HCT116 (cell line): Measurements from ENCODE around the gene MINDY4. TPM values are rescaled to one million over a fixed set of nuclear protein-coding genes. Genes with fewer than 3 reads are reported as not detected.

Source experiments
- ATAC-seq: fragments of 200-7000 bp; cut with Tn5 transposase; 2 replicates; pipeline ENCODE4 v1.9.1; 2020; ENCODE audit warnings: mild to moderate bottlenecking, moderate library complexity
- BruUV-seq: library from RNA; stranded (reverse); fragments of 400-500 nt; replicated peaks from 2 replicates; lab custom pipeline; 2021; lab: Mats Ljungman, UMichigan
- CTCF ChIA-PET: fragments of 300-600 bp; sonication (Branson Sonifier 250); formaldehyde crosslinking; loops from one replicate; lab custom pipeline; 2021; ENCODE audit warnings: antibody characterized with exemption; lab: Charles Lee
- POLR2A ChIA-PET: fragments of 300-600, 350-600 bp; sonication (Branson Sonifier 250); formaldehyde crosslinking; loops from one replicate; lab custom pipeline; 2021; ENCODE audit warnings: antibody characterized with exemption; lab: Charles Lee
- RAD21 ChIA-PET, 2 experiments: fragments of 300-600 bp; sonication (Branson Sonifier 250); formaldehyde crosslinking; loops; one replicate each; lab custom pipeline; 2023; ENCODE audit warnings: low total read pairs in 2 of 2; ENCODE audit not compliant: uncharacterized antibody in 2 of 2, unreplicated experiment in 2 of 2, low non-redundant PET in 1 of 2; lab: Charles Lee
- DNase-seq: peaks from one replicate; pipeline ENCODE4 v3.0.0-alpha.2; 2010; ENCODE audit warnings: low read depth, low spot score
- H2AFZ ChIP-seq: fragments of 200-600 bp; shearing (Covaris generic), sonication (generic); 2 replicates; pipeline ENCODE4 v1.6.1; 2017; ENCODE audit warnings: low read depth, mixed run types, mixed read lengths, antibody characterized with exemption, low read length; ENCODE audit not compliant: poor library complexity, severe bottlenecking
- H3K27ac ChIP-seq: 2 replicates; pipeline ENCODE4 v1.5.1; 2012; ENCODE audit warnings: low read depth, low read length
- H3K27me3 ChIP-seq: fragments of 200-600 bp; sonication (generic); 2 replicates; pipeline ENCODE4 v1.6.1; 2016; ENCODE audit warnings: mixed run types, low read length, mixed read lengths; ENCODE audit not compliant: insufficient read depth
- H3K36me3 ChIP-seq, 2 experiments: fragments of 200-500 bp in 1 of 2; fragments of 200-600 bp in 1 of 2; sonication (Bioruptor generic) in 1 of 2; sonication (generic) in 1 of 2; 2 replicates each; pipeline versions ENCODE4 v1.5.1 to v1.6.1; 2014 to 2016; ENCODE audit warnings: low read length in 2 of 2, inconsistent platforms in 1 of 2, mixed read lengths in 1 of 2, mixed run types in 1 of 2; ENCODE audit not compliant: insufficient read depth in 2 of 2, control insufficient read depth in 1 of 2
- H3K4me1 ChIP-seq, 2 experiments: fragments of 200-600 bp in 1 of 2; sonication (generic) in 1 of 2; 2 replicates each; pipeline versions ENCODE4 v1.5.1 to v1.6.1; 2012 to 2017; ENCODE audit warnings: low read length in 2 of 2, inconsistent platforms in 1 of 2, mild to moderate bottlenecking in 1 of 2, mixed read lengths in 1 of 2, mixed run types in 1 of 2, moderate library complexity in 1 of 2; ENCODE audit not compliant: insufficient read depth in 2 of 2, control insufficient read depth in 1 of 2
- H3K4me2 ChIP-seq: fragments of 200-600 bp; sonication (generic); 2 replicates; pipeline ENCODE4 v1.6.1; 2017; ENCODE audit warnings: mixed run types, low read length, mixed read lengths
- H3K4me3 ChIP-seq, 2 experiments: fragments of 200-600 bp in 1 of 2; sonication (generic) in 1 of 2; replicated peaks in 1 of 2; 2 replicates each; pipeline ENCODE4 v1.5.1; 2011 to 2016; ENCODE audit warnings: low read length in 2 of 2, control low read depth in 1 of 2, low read depth in 1 of 2, mild to moderate bottlenecking in 1 of 2, mixed read lengths in 1 of 2, mixed run types in 1 of 2
- H3K79me2 ChIP-seq: fragments of 200-600 bp; sonication (generic); 2 replicates; pipeline ENCODE4 v1.6.1; 2017; ENCODE audit warnings: mild to moderate bottlenecking, mixed run types, low read length, moderate library complexity, mixed read lengths; ENCODE audit not compliant: insufficient read depth
- H3K9ac ChIP-seq: fragments of 200-600 bp; sonication (generic); 2 replicates; pipeline ENCODE4 v1.6.1; 2016; ENCODE audit warnings: low read length, mixed read lengths
- H3K9me2 ChIP-seq: fragments of 200-600 bp; sonication (generic), shearing (Covaris generic); 2 replicates; pipeline ENCODE4 v1.6.1; 2017; ENCODE audit warnings: mixed run types, mild to moderate bottlenecking, moderate library complexity; ENCODE audit not compliant: insufficient read depth
- H3K9me3 ChIP-seq, 2 experiments: fragments of 200-500 bp in 1 of 2; fragments of 200-600 bp in 1 of 2; sonication (Bioruptor generic) in 1 of 2; sonication (generic) in 1 of 2; 2 replicates each; pipeline ENCODE4 v1.6.1; 2014 to 2017; ENCODE audit warnings: low read length in 2 of 2, mixed read lengths in 2 of 2, inconsistent platforms in 1 of 2, low read depth in 1 of 2, mild to moderate bottlenecking in 1 of 2, mixed run types in 1 of 2, moderate library complexity in 1 of 2; ENCODE audit not compliant: control insufficient read depth in 1 of 2, insufficient read depth in 1 of 2
- H4K20me1 ChIP-seq: fragments of 200-600 bp; sonication (generic), shearing (Covaris generic); 2 replicates; pipeline ENCODE4 v1.6.1; 2017; ENCODE audit warnings: mixed run types, mild to moderate bottlenecking, moderate library complexity; ENCODE audit not compliant: insufficient read depth
- EGR1 ChIP-seq: IDR thresholded peaks from 2 replicates; pipeline ENCODE4 v1.6.1; 2012; ENCODE audit warnings: low read depth
- EZH2 ChIP-seq: fragments of 200-600 bp; sonication (generic); IDR thresholded peaks from 2 replicates; pipeline ENCODE4 v1.6.1; 2017; ENCODE audit warnings: antibody characterized with exemption, mixed run types
- FOSL1 ChIP-seq: IDR thresholded peaks from 2 replicates; pipeline ENCODE4 v1.6.1; 2012; ENCODE audit warnings: low read depth
- JUND ChIP-seq: IDR thresholded peaks from 2 replicates; pipeline ENCODE4 v1.6.1; 2012
- POLR2AphosphoS5 ChIP-seq: IDR thresholded peaks from 2 replicates; pipeline ENCODE4 v1.6.1; 2011; ENCODE audit warnings: mild to moderate bottlenecking, low read depth, low read length, moderate library complexity
- SP1 ChIP-seq: IDR thresholded peaks from 2 replicates; pipeline ENCODE4 v1.6.1; 2012; ENCODE audit warnings: low read depth
- YY1 ChIP-seq: IDR thresholded peaks from 2 replicates; pipeline ENCODE4 v1.6.1; 2011; ENCODE audit warnings: low read length, low read depth, moderate library complexity, mild to moderate bottlenecking; ENCODE audit not compliant: insufficient replicate concordance; ENCODE audit errors: extremely low read depth
- ZFX ChIP-seq: fragments of 450-650 bp; IDR thresholded peaks from 2 replicates; pipeline ENCODE4 v1.6.1; 2017
- ZNF274 ChIP-seq: fragments of 200-500 bp; sonication (Bioruptor generic); IDR thresholded peaks from 2 replicates; pipeline ENCODE4 v1.6.1; 2014; ENCODE audit warnings: mild to moderate bottlenecking, low read depth, low read length, inconsistent platforms
- intact Hi-C: fragments of 100-400 bp; cut with micrococcal nuclease; formaldehyde crosslinking; loops from 2 replicates; pipeline ENCODE4 v1.10.0; 2022
- total RNA-seq: library from RNA; stranded (reverse); gene quantifications from one replicate; pipeline ENCODE4 v1.2.1, GENCODE V29; 2021; ENCODE audit not compliant: unreplicated experiment
- TF ChIP-seq, protein P1 (sequence below): IDR thresholded peaks from 2 replicates; pipeline ENCODE4 v1.6.1; 2011; ENCODE audit warnings: mild to moderate bottlenecking, low read length, moderate library complexity; ENCODE audit not compliant: insufficient replicate concordance; ENCODE audit errors: extremely low read depth

MINDY4 gene
- total RNA-seq, 1 experiment from 2014 or later, result 6.1 TPM

DNA sequence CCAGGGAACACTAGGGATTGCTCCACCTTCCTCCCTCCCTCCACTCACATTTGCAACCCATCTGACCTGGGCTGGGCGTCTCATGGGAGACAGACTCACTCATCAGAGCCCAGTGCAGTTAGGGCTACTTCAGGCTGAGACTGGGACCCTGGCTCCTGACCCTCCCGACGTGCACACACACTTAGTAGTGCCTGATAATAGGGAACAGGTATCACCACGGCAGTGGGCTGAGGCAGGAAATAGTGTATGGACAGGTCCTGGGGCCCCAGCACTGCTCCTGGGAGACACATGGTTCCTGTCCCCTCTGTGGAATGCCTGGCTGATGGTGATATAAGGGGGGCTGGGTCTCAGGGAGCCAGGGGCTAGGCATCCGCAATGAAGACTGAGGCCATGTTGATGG lies 154.7 kb downstream of the MINDY4 start:
- POLR2A ChIA-PET, result no interaction called here
- TF ChIP-seq FOSL1 (no peak), EGR1 (no peak), JUND (no peak), YY1 (no peak), ZNF274 (no peak), EZH2 (no peak), SP1 (no peak), ZFX (no peak), POLR2AphosphoS5 (no peak)
- TF ChIP-seq, protein P1, sequence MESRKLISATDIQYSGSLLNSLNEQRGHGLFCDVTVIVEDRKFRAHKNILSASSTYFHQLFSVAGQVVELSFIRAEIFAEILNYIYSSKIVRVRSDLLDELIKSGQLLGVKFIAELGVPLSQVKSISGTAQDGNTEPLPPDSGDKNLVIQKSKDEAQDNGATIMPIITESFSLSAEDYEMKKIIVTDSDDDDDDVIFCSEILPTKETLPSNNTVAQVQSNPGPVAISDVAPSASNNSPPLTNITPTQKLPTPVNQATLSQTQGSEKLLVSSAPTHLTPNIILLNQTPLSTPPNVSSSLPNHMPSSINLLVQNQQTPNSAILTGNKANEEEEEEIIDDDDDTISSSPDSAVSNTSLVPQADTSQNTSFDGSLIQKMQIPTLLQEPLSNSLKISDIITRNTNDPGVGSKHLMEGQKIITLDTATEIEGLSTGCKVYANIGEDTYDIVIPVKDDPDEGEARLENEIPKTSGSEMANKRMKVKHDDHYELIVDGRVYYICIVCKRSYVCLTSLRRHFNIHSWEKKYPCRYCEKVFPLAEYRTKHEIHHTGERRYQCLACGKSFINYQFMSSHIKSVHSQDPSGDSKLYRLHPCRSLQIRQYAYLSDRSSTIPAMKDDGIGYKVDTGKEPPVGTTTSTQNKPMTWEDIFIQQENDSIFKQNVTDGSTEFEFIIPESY, result no peak

More for the DNA sequence above, 154.7 kb downstream of the MINDY4 start:
- Histone ChIP-seq H3K9me2 (no peaks in the 10 kb centered on the region), H3K4me2 (no peak overlapping the region), H3K27ac (no peak overlapping the region), H3K9me3 (no peaks in the 10 kb centered on the region; a peak in 1 of 4 replicates), H3K4me3 (no peak overlapping the region), H3K9ac (no peak overlapping the region), H3K79me2 (no peaks in the 10 kb centered on the region), H3K36me3 (no peaks in the 10 kb centered on the region), H3K27me3 (no peaks in the 10 kb centered on the region), H2AFZ (no peak overlapping the region), H3K4me1 (peaks cover 6 to 11% of the 10 kb centered on the region in 2 experiments), H4K20me1 (no peaks in the 10 kb centered on the region)
- DNase-seq (no peak), ATAC-seq (no peak)
- intact Hi-C loops, result no loop called here
- RAD21 ChIA-PET, result no interaction called here
- no TSS peak for BruUV-seq
- CTCF ChIA-PET, result no interaction called here
